Embryonic facial prominence (tissue), 1 donor: Measurements from ENCODE around the gene ALDH7A1.
"Not testable (repeated sequence)": the region's sequence is repeated elsewhere in the genome, so short reads cannot be mapped to it uniquely, and the experiment has no call there.

Experiments
- DNase-seq: peaks from one replicate; pipeline ENCODE4 v3.0.0-alpha.2; 2016; ENCODE audit errors: extremely low spot score

Gene ALDH7A1

DNA sequence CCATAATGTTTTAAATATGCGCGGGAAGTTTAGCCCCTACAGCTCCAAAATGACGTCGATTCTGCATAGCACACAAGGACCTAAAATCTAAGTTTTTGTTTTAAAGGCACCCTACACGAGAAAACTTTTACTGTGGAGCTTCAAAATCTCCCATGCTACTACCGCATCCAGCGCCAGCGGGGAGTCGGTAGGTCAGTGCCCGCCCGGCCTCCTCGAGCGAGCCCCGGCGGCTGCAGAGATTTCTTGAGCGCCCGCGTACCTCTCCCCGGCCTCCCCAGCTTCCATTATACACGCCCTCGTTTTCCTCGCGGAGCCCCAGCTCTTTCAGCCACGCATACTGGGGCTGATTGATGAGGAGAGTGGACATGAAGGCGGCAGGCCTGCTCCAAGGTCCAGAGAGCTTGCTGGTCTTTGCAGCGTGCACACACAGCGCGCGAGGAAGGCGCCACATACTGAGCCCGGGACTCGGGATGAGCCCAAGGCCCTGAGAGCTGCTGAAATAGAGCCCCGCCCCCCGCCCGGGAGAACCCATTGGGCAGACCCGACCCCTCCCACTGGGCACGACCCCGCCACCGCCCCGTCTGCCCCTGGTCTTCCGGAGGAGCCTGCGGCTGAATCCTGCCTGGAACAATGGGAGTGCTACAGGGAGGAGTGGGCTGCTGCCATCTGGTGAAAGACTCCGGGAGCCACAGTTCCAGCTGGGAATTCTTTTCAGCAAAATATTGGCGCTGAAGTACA, at the start of gene ALDH7A1:
Gene ALDH7A1, minus strand, starts transcription at position 472 of the 738 bp plus-strand sequence. Its CDS starts 21 bp downstream, at position 451.
- peak; percentile 85 for DNase-seq

- DNase-seq, result no peak
Observed at GRCh38 chr5:126641387-126641786, 46.4 kb upstream of the ALDH7A1 start.

GRCh38 chr5:126640866-126641265, 45.8 kb upstream of the ALDH7A1 start:
- DNase-seq, result no peak

DNA sequence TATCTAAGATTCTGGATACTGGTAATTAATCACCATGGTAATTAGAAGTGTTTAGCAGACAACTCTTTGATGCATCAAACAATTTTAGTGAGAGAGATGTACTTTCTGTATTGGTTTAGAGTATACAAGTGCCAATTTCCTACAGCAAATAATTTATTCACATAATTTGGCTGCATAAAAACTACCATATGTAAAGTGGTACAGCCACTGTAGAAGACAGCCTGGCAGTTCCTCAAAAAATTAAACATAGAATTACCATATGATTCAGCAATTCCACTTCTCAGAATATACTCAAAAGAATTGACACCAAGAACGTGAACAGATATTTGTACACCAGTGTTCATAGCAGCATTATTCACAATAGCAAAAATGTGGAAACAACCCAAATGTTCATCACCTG, 41.9 kb upstream of the ALDH7A1 start:
- no peak for DNase-seq

DNA sequence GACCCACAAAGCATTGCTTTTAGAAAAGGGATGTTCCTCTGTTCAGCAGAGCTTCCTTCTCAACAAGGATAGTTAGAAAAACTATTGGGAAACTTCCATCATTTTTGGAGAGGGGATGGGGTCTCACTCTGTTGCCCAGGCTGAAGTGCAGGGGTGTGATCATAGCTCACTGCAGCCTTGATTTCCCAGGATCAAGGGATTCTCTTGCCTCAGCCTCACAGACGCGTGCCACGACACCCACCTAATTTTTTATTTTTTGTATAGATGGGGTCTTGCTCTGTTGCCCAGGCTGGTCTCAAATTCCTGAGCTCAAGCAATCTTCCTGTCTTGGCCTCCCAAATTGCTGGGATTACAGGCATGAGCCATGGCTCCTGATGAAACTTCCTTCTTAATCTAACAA, 40.6 kb upstream of the ALDH7A1 start:
- DNase-seq, result no peak

DNA sequence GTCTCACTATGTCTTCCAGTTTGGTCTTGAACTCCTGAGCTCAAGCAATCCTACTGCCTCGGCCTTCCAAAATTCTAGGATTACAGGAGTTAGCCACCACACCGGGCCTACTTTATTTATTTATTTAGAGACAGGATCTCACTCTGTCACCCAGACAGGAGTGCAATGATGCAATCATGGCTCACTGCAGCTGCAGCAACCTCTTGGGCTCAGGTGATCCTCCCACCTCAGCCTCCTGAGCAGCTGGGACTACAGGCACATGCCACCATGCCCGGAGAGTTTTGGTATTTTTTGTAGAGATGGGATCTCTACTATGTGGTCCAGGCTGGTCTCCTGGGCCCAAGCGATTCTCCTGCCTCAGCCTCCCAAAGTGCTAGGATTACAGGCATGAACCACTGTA, 38.5 kb upstream of the ALDH7A1 start:
- DNase-seq, result no peak

DNA sequence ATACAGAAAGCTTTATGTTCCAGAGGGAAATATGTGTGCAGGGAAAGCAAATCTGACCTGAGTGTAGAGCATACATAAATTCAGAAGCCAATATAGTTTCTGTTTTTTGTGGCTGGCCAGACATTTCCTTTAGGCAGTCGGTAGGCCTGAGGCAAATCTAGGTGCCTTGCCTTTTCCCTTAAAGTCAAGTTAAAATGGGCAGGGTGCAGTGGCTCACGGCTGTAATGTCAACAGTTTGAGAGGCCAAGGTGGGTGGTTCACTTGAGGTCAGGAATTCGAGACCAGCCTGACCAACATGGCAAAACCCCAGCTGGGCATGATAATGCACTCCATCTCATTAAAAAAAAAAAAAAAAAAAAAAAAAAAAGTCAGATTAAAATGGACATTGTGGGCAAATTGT, 36.9 kb upstream of the ALDH7A1 start:
- no peak for DNase-seq

DNA sequence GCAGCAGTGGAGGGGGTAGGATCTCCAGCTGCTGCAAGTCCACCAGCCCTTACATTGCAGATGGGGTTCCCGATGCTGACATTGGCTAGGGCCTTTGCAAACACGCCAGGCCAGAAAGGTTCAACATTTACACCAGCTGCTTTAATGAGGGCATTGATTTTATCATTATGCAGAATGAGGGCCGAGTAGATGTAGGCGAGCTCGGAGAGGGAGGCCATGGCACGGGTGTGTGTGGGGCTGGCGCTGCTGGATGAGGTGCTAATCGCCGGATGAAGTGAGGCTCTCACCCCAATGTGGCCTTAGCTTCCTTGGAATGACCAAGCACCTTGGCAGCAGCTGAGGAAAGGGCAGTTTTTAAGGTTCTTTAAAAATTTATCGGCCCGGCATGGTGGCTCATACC, 33.1 kb upstream of the ALDH7A1 start:
- no peak for DNase-seq

DNA sequence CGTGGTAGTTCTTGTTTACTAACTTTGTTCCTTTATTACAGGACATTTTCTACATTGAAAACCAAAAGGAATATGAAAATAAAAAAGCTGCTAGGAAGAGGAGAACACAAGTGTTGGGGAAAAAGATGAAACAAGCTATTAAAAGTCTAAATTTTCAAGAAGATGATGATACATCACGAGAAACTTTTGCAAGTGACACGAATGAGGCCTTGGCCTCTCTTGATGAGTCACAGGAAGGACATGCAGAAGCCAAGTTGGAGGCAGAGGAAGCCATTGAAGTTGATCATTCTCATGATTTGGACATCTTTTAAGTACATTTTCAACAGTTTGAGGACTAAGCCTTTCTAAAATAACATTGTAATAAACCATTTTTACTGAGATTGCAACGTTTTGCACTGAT, 29.5 kb upstream of the ALDH7A1 start:
- DNase-seq, result no peak

GRCh38 chr5:126619781-126620180, 24.8 kb upstream of the ALDH7A1 start:
- no peak for DNase-seq

DNA sequence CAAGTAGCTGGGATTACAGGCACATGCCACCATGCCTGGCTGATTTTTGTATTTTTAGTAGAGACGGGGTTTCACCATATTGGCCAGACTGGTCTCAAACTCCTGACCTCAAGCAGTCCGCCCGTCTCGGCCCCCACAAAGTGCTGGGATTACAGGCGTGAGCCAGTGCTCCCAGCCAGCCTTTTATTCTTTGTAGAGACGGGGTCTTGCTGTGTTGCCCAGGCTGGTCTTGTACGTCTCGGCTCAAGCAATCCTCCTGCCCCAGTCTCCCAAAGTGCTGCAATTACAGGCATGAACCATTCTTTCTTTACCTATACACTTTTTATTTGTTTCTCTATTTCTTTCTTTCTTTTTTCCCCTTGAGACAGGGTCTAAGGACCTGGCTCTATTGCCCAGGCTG, 22.6 kb upstream of the ALDH7A1 start:
- not testable (repeated sequence) for DNase-seq

- DNase-seq, result no peak
Observed at GRCh38 chr5:126615286-126615685, 20.3 kb upstream of the ALDH7A1 start.

DNA sequence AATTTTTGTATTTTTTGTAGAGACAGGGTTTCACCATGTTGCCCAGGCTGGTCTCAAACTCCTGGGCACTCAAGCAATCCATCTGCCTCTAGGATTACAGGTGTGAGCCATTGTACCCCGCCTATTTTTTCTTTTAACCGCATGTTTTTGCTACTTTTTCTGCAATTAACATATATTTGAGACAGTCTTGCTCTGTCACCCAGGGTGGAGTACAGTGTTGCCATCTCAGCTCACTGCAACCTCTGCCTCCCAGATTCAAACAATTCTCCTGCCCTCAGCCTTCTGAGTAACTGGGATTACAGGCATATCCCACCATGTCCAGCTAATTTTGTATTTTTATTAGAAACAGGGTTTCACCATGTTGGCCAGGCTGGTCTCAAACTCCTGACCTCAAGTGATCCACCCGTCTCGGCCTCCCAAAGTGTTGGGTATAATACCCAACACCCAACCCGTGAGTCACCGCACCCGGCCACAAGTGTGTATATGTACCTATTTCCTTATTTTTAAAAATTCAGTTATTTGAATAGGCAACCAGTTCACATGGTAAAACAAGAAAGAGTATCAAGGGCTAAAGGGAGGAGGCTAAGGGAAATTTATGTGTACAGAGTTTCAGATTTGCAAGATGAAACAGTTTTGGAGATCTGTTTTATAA, 19.0 kb upstream of the ALDH7A1 start:
- DNase-seq, result no peak

DNA sequence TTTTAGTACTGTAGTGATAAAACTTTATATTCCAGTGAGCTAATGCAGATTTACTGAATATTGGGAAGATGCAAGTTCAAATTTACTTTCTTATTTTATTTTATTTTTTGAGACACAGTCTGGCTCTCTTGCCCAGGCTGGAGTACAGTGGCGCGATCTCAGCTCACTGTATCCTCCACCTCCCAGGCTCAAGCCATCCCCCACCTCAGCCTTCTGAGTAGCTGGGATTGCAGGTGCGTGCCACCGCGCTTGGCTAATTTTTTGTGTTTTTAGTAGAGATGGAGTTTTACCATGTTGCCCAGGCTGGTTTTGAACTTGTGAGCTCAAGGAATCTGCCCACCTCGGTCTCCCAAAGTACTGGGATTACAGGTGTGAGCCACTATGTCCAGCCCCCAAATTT, 15.6 kb upstream of the ALDH7A1 start:
- DNase-seq, result no peak

- DNase-seq, result no peak
Observed at GRCh38 chr5:126610160-126610559, 15.1 kb upstream of the ALDH7A1 start.

- DNase-seq, result no peak
Observed at GRCh38 chr5:126605525-126605924, 10.5 kb upstream of the ALDH7A1 start.

- DNase-seq, result no peak
Observed at GRCh38 chr5:126603402-126603991, 8.5 kb upstream of the ALDH7A1 start.

GRCh38 chr5:126600631-126601511, 5.9 kb upstream of the ALDH7A1 start, which contains the start of gene PHAX:
PHAX (plus strand) TSS chr5:126600947; CDS start chr5:126600963, 16 bp downstream.
- DNase-seq, result peak; percentile 54

DNA sequence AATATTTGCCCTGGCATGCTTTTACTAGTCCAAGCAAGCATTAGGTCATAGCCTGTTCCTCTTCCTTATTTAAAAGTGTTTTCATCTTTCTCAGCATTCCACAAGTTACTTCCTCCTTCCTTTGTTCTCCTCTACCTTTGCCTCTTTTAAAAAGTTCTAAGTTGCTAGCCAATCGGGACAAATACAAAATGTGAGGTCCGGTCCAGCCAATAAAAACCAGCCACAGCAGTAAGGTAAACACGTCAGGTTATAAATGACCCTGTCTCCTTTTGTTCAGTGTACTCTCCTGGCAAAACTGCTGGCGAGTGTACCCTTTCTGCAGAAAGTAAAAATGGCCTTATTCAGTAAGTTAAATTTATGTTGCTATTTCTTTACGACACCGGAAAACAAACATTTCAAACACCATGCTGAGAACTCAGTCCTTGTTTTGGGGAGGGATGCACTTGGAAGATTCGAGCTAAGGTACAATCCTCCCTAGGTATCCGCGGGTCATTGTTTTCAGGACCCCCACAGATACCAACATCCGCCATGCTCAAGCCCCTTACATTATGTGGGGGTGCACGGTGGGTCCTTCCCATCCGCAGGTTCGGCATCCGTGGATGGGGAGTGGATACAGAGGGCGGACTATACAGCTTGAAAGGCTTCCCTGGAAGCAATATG, 5.1 kb upstream of the ALDH7A1 start:
- not testable (repeated sequence) for DNase-seq

DNA sequence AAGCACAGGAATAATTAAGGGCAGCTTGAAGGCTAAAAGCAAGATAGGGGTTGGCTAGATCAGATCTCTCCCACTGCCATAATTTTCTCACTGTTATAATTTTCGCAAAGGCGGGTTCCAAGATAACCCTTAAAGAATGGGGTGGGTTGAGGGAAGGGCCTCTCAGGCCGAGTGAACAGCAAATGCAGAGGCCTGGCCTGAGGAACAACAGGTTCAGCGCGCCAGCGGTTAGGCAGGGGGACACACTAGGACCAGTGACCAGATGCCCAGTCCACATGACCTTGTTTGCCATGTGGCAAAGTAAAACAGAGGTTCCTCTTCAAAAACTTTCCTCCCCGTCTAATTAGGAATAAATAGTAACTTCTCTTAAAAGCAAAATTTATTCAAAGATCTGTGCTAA, 4.5 kb upstream of the ALDH7A1 start:
- no peak for DNase-seq

GRCh38 chr5:126597156-126597555, 2.1 kb upstream of the ALDH7A1 start:
- DNase-seq, result no peak
